ENCODE data around the gene LTN1.

The LTN1 gene

GRCh38 chr21:28991861-28992525, 684 bp downstream of the LTN1 start:
- TF ChIP-seq TAF1 (IDR thresholded peaks at IDR 0.05; ENCODE audit: borderline replicate concordance, insufficient read depth, low read length) = no peak
- no peak for TF ChIP-seq SIN3A (IDR thresholded peaks at IDR 0.05; ENCODE audit: borderline replicate concordance, insufficient read depth, low read length)
- TF ChIP-seq REST (IDR thresholded peaks at IDR 0.05; ENCODE audit: insufficient read depth in 1 of 2, low read depth in 2 of 2, low read length in 2 of 2) = no peak
- no peak for TF ChIP-seq POLR2AphosphoS5 (IDR thresholded peaks at IDR 0.05; ENCODE audit: low read depth, low read length)
- no peak for TF ChIP-seq FOXP2 (optimal IDR thresholded peaks at IDR 0.05; ENCODE audit: borderline replicate concordance, extremely low read depth, extremely low read length, insufficient read depth)

- TF ChIP-seq POLR2AphosphoS5 (IDR thresholded peaks at IDR 0.05; ENCODE audit: low read depth, low read length) (no peak), FOXP2 (optimal IDR thresholded peaks at IDR 0.05; ENCODE audit: borderline replicate concordance, extremely low read depth, extremely low read length, insufficient read depth) (no peak)
These were observed 6.0 kb downstream of the LTN1 start for GRCh38 chr21:28986677-28987076.

- TF ChIP-seq REST (IDR thresholded peaks at IDR 0.05; ENCODE audit: insufficient read depth in 1 of 2, low read depth in 2 of 2, low read length in 2 of 2) (no peak), TAF1 (IDR thresholded peaks at IDR 0.05; ENCODE audit: borderline replicate concordance, insufficient read depth, low read length) (no peak)
These were observed 10.0 kb downstream of the LTN1 start for GRCh38 chr21:28982637-28983036.

- TF ChIP-seq REST (IDR thresholded peaks at IDR 0.05; ENCODE audit: insufficient read depth in 1 of 2, low read depth in 2 of 2, low read length in 2 of 2) (no peak), TAF1 (IDR thresholded peaks at IDR 0.05; ENCODE audit: borderline replicate concordance, insufficient read depth, low read length) (no peak), POLR2AphosphoS5 (IDR thresholded peaks at IDR 0.05; ENCODE audit: low read depth, low read length) (no peak), SIN3A (IDR thresholded peaks at IDR 0.05; ENCODE audit: borderline replicate concordance, insufficient read depth, low read length) (no peak), FOXP2 (optimal IDR thresholded peaks at IDR 0.05; ENCODE audit: borderline replicate concordance, extremely low read depth, extremely low read length, insufficient read depth) (no peak)
These were observed 13.6 kb downstream of the LTN1 start for GRCh38 chr21:28979092-28979491.

GRCh38 chr21:28975397-28975796, 17.3 kb downstream of the LTN1 start:
- TF ChIP-seq REST (IDR thresholded peaks at IDR 0.05; ENCODE audit: insufficient read depth in 1 of 2, low read depth in 2 of 2, low read length in 2 of 2) (no peak), TAF1 (IDR thresholded peaks at IDR 0.05; ENCODE audit: borderline replicate concordance, insufficient read depth, low read length) (no peak), SIN3A (IDR thresholded peaks at IDR 0.05; ENCODE audit: borderline replicate concordance, insufficient read depth, low read length) (no peak), FOXP2 (optimal IDR thresholded peaks at IDR 0.05; ENCODE audit: borderline replicate concordance, extremely low read depth, extremely low read length, insufficient read depth) (no peak), POLR2AphosphoS5 (IDR thresholded peaks at IDR 0.05; ENCODE audit: low read depth, low read length) (no peak)

All from PFSK-1 (cell line).